RKO (cell line): ENCODE results near the gene KCNJ2.

ENCODE experiments used
- DNase-seq: peaks from one replicate; pipeline ENCODE4 v3.0.0-alpha.2; 2016; ENCODE audit warnings: low spot score

KCNJ2 gene

GRCh38 chr17:70168977-70169708 lies at the start of gene KCNJ2:
KCNJ2 (plus strand) TSS chr17:70169532; CDS start chr17:70175040, 5,508 bp downstream.
- DNase-seq: peak; percentile 68

- no peak for DNase-seq
Measured at GRCh38 chr17:70119545-70119944, 49.8 kb upstream of the KCNJ2 start.

GRCh38 chr17:70119983-70120382 lies 49.3 kb upstream of the KCNJ2 start:
- DNase-seq: no peak

DNA sequence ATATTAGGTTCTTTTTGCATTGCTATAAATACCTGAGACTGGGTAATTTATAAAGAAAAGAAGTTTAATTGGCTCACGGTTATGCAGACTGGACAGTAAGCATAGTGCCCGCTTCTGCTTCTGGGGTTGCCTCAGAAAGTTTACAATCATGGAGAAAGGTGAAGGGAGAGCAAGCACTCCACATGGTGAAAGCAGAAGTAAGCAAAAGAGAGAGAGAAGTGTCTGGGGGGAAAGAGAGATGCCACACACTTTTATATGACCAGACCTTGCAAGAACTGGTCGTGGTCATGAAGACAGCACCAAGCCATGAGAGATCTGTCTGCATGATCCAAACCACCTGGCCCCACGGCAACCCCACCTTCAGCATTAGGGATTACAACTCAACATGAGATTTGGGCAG lies 48.9 kb upstream of the KCNJ2 start:
- no peak for DNase-seq

GRCh38 chr17:70121126-70121525 lies 48.2 kb upstream of the KCNJ2 start:
- no peak for DNase-seq

- no peak for DNase-seq
Measured at GRCh38 chr17:70123193-70123592, 46.1 kb upstream of the KCNJ2 start.

DNA sequence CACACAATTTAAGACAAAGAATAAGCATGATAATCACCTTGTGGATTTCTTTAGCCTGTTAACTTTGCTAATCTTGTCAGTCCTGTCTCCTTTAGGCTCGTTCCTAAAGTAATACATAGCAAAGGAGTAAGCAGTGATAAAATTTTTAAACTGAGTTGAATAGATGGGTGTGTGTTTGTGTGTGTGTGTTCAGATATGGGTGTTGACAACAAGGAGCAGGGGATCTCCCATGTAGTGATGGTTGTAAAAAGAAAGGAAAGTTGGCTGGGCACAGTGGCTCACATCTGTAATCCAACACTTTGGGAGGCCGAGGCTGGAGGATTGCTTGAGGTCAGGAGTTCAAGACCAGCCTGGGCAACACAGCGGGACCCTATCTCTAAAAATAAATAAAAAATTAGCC lies 44.6 kb upstream of the KCNJ2 start:
- no peak for DNase-seq

DNA sequence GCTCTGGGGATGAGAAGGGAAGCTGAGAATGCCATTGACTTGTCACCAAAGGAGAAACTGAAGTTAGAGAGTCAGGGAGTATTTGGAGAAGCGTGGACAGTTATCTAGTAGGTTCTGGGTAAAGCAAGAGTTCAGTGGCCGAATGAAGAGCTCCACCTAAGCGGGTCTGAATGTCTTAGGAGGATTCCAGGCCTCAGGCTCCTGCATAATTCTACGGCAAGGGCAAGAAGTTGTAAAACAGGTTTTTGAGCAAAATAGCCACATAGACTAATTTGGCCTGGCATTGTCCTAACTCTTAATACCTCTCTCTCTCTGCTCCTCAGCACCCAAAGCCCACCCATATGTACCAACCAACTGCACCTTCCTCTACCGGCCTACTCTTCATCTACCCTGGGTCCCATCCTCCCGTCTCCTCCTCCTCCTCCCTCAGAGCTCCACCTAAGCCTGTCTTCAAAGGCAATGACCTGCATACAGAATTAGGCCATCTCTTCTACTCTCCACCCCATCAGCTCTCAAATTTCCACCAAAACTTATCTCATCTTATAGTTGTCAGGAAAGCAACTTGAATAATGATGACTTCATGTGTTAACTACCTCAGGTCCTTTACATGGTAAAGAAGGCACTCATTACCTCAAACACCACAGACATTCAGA lies 42.0 kb upstream of the KCNJ2 start:
- DNase-seq: no peak

DNA sequence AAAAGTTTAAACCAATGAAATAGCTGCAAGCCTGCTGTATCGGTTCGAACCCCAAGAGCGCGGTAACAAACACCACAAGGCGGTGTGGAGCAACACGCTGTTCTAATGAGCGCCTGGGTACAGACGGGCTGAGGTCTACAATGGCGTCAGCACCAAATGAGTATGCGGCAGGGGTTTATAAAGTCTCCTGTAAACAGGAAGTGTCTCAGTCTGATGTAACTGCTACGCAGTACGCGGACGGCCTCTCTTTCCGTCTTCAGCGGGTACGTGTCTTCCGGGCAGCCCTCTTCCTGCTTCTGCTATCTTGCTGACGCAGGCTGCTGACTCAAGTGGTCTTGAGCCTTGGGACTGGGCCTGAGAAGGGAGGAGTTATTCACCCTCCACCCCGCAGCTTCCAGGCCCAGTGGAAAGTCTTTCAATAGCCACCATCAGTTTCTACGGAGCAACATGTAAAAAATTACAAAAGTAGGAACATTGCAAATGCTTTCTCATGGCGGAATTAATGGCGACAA lies 40.5 kb upstream of the KCNJ2 start:
- DNase-seq: no peak

DNA sequence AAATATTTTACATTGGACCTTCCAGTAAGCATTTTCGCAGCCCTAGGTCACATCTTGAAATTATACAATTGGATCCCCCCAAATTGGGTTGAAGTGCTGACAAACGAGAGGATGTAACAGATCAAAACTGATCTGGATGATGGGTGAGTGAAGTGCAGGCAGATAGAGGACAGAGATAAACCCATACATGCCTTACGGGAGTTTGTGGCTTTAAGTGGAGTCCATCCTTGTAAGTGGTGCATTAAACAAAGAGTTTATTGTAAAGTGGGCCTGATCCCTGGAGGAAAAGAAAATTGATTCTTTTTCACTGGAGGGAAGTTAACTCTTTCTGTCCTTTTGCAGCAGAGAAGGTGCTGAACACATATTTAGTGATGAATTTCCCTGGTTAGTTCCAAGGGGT lies 39.0 kb upstream of the KCNJ2 start:
- DNase-seq: no peak

DNA sequence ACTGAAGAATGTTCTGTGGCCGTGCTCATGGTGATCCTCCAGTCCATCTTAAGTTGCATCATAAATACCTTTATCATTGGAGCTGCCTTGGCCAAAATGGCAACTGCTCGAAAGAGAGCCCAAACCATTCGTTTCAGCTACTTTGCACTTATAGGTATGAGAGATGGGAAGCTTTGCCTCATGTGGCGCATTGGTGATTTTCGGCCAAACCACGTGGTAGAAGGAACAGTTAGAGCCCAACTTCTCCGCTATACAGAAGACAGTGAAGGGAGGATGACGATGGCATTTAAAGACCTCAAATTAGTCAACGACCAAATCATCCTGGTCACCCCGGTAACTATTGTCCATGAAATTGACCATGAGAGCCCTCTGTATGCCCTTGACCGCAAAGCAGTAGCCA lies 36.8 kb upstream of the KCNJ2 start:
- no peak for DNase-seq

DNA sequence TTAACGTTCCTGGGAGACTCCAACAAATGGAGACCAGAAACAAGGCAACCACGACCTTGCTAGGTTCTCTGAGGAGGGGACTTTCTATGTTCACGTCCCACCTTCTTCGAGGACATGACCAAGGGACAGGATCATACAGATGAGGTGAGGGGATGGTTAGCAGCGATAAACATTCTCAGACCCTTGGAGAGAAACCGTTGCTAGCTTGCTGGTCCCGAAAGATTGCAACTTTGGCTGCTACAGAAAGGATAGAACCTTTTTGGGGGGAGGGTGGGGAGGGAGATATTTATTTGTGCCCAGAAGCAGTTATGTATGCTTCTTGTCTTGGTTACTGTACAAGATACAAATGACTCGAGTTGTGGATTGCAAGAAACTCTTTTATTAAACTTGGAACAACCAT lies 35.3 kb upstream of the KCNJ2 start:
- no peak for DNase-seq

DNA sequence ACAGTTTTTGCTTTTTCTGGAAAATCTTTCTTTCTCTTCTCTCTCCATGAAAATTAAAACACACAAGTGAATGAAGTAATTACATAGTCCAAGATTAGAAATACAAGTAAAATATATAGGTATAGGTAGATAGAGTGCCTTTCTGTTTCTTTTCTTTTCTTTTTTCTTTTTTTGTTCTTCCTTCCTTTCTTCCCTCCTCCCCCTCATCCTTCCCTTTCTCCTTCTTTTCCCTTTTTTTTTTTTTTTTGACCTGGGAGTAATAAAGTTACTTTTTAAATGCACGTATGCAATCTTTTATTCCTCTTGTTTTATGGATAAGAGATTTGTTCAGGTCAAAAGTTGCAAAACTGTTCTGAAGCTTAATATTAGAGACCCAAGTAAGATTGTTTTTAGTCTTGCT lies 34.6 kb upstream of the KCNJ2 start:
- no peak for DNase-seq

- DNase-seq: no peak
Measured at GRCh38 chr17:70136131-70136530, 33.2 kb upstream of the KCNJ2 start.

- DNase-seq: peak; percentile 55
Measured at GRCh38 chr17:70137451-70138230, 31.7 kb upstream of the KCNJ2 start.

GRCh38 chr17:70138291-70138865 lies 31.0 kb upstream of the KCNJ2 start:
- no peak for DNase-seq

DNA sequence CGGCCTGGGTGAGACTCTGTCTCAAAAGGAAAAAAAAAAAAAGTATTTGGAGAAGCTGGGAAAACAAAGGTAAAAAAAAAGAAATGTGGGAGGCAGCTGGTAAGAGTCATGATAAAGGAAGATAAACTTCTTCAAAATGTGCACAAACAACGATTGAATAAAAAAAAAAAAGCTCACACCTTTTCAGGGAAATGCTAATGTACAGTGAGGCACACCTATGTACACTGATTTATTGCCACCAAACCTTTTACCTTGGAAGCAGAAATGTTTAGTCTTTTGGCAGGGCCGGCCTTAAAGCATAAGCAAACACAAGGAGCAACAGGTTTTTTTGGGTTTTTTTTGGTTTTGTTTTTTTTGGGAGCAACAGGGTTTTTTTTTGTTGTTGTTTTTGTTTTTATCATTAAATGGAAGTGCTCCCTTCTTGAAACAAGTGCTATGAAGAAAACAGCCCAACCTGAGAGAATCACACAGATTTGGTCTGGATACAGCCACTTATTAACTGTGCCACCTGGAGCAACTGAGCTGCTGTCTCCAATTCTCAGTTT lies 29.8 kb upstream of the KCNJ2 start:
- DNase-seq: no peak

- DNase-seq: peak; percentile 34
Measured at GRCh38 chr17:70144260-70144846, 25.0 kb upstream of the KCNJ2 start.

DNA sequence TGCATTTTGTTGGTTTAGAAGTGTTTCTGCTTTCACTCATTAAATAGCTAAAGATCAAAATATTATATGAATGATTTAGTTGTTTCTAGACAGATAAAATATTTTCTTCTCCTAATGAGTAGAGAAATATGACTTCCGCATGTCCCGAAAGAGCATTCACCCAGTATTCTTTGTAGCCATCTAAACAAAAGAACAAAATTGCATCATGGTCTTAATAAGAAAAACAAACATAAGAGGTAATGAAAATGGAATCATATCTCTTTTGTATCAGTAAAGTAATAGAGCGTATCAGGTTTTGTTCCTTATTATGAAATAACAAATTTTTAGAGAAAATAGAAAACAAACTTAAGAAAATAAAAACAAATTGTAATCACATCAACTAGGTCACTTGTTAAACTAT lies 16.1 kb upstream of the KCNJ2 start:
- no peak for DNase-seq

GRCh38 chr17:70157151-70157550 lies 12.2 kb upstream of the KCNJ2 start:
- no peak for DNase-seq

- no peak for DNase-seq
Measured at GRCh38 chr17:70158180-70158579, 11.2 kb upstream of the KCNJ2 start.

- no peak for DNase-seq
Measured at GRCh38 chr17:70158591-70158990, 10.7 kb upstream of the KCNJ2 start.
